Pancreas (tissue), 10 donors: Measurements from ENCODE around the gene PRRX2. TPM values are rescaled to one million over a fixed set of nuclear protein-coding genes. Genes with fewer than 3 reads are reported as not detected.

Source experiments
- ATAC-seq, 4 donors: fragments of 200-7000 bp; cut with Tn5 transposase; one replicate each; pipeline versions ENCODE4 v1.8.0 to v1.9.1; 2020; ENCODE audit warnings: mild to moderate bottlenecking in 4 of 4, moderate library complexity in 4 of 4
- DNase-seq, 6 donors: peaks; one replicate each; pipeline ENCODE4 v3.0.0-alpha.2; 2020
- FAIRE-seq: peaks from 2 replicates; lab custom pipeline; 2012; peaks lifted over from hg19 to GRCh38; lab: Jason Lieb, UNC
- H3K27ac ChIP-seq, 4 donors: fragments of 200-600 bp; sonication (generic); 1 replicate in 3 of 4; 2 replicates in 1 of 4; pipeline versions ENCODE4 v1.5.0 to v1.8.0; 2020
- H3K27me3 ChIP-seq, 4 donors: fragments of 200-600 bp; one replicate each; pipeline ENCODE4 v1.8.0; 2021
- H3K36me3 ChIP-seq, 3 donors: fragments of 200-600 bp; sonication (generic) in 1 of 3; one replicate each; pipeline versions ENCODE4 v1.5.0 to v1.8.0; 2020 to 2021
- H3K4me1 ChIP-seq, 3 donors: fragments of 200-600 bp; one replicate each; pipeline ENCODE4 v1.8.0; 2021
- H3K4me3 ChIP-seq, 4 donors: fragments of 200-600 bp; sonication (generic) in 2 of 4; one replicate each; pipeline versions ENCODE4 v1.5.0 to v1.8.0; 2020 to 2021
- H3K9me3 ChIP-seq, 4 donors: fragments of 200-600 bp; one replicate each; pipeline ENCODE4 v1.8.0; 2021
- CTCF ChIP-seq, 4 donors: fragments of 200-600 bp; sonication (generic) in 3 of 4; IDR thresholded peaks; one replicate each; pipeline versions ENCODE4 v1.5.0 to v1.8.0; 2021; ENCODE audit warnings: antibody characterized with exemption in 4 of 4
- WGBS, 2 donors: extraction: QIAGEN DNeasy Blood & Tissue Kit; methylation state at CpG; one replicate each; pipeline ENCODE4 v1.1.7; 2013; 5-methylcytosine and 5-hydroxymethylcytosine counted together
- intact Hi-C, 3 donors: fragments of 100-400 bp; cut with DNase I; formaldehyde crosslinking; loops; one replicate each; pipeline versions ENCODE4 v1.11.1 to v1.14.2; 2022
- polyA plus RNA-seq, 2 donors: library from polyadenylated mRNA; stranded (reverse); fragments of 200-250 nt; gene quantifications; one replicate each; pipeline ENCODE4 v1.2.3, GENCODE V29; 2013
- total RNA-seq, 6 donors: library from RNA; stranded (reverse); fragmentation: NEBNext Ultra II Directional in 4 of 6; extraction: Animal tissue kit (Norgen Biotek cat#: 25700) in 4 of 6; gene quantifications; one replicate each; pipeline versions ENCODE4 v1.2.1 to v1.2.4, GENCODE V29; 2021 to 2023
- donor health status: healthy with polysubstance abuse.
- donor health status: DM: no; HTN: no; CAD: no; lungs with moderate emphysema.
- donor health status: DM: no; HTN: no; CAD: no.
- donor health status: control.
- donor health status: control.
- donor health status: Bipolar disorder and iron deficiency.
- donor health status: DM: yes; HTN: yes; CAD: no.
- donor health status: DM: no; HTN: no; CAD: no.
- donor health status: DM: no; HTN: no; CAD: no.
- donor health status: DM: yes; HTN: yes; CAD: no.

PRRX2 gene
- total and polyA plus RNA-seq, 8 donors, result 0.16 to 2.0 (median 0.64) TPM; not detected in 1

GRCh38 chr9:129630967-129631673, 34.3 kb upstream of the PRRX2 start:
- H3K27me3 ChIP-seq, result no peaks in the 10 kb centered on the region
- no peak for DNase-seq
- 73% methylated on average over 21 of the region's 21 CpGs for WGBS, 2 donors
- H3K9me3 ChIP-seq, result no peaks in the 10 kb centered on the region
- no peak overlapping the region for H3K27ac ChIP-seq
- no peak overlapping the region for H3K4me3 ChIP-seq
- peaks cover 7 to 31% (median 18%) of the 10 kb centered on the region in 3 donors for H3K36me3 ChIP-seq
- TF ChIP-seq CTCF (IDR thresholded peaks at IDR 0.05), result no peak
- intact Hi-C loops, result no loop called here
- H3K4me1 ChIP-seq, result peaks cover 5 to 17% (median 17%) of the 10 kb centered on the region in 3 donors
- no peak for ATAC-seq
- FAIRE-seq, result no peak

GRCh38 chr9:129631674-129632129, 33.7 kb upstream of the PRRX2 start:
- intact Hi-C loops, result no loop called here
- whole genome bisulfite sequencing, 2 donors, result 63 to 67% methylated on average over 19 of the region's 19 CpGs
- Histone ChIP-seq H3K4me3 (no peak overlapping the region), H3K36me3 (peaks cover 7 to 36% (median 23%) of the 10 kb centered on the region in 3 donors), H3K4me1 (peaks cover 5 to 17% (median 17%) of the 10 kb centered on the region in 3 donors), H3K27me3 (no peaks in the 10 kb centered on the region), H3K9me3 (no peaks in the 10 kb centered on the region), H3K27ac (no peak overlapping the region)
- no peak for FAIRE-seq
- no peak for DNase-seq
- ATAC-seq, result no peak
- no peak for TF ChIP-seq CTCF (IDR thresholded peaks at IDR 0.05)

- Histone ChIP-seq H3K27ac (no peak overlapping the region), H3K4me1 (peaks cover 5 to 16% (median 12%) of the 10 kb centered on the region in 3 donors), H3K27me3 (no peaks in the 10 kb centered on the region), H3K36me3 (peaks cover 7 to 44% (median 29%) of the 10 kb centered on the region in 3 donors), H3K9me3 (no peaks in the 10 kb centered on the region), H3K4me3 (no peak overlapping the region)
- no peak for TF ChIP-seq CTCF (IDR thresholded peaks at IDR 0.05)
- FAIRE-seq (no peak), DNase-seq (no peak), ATAC-seq (no peak)
- intact Hi-C loops, result no loop called here
- 80 to 83% methylated on average over 13 of the region's 13 CpGs for WGBS, 2 donors
Measured at GRCh38 chr9:129632460-129632859, 33.0 kb upstream of the PRRX2 start.

GRCh38 chr9:129633207-129633606, 32.2 kb upstream of the PRRX2 start:
- FAIRE-seq (no peak), ATAC-seq (no peak), DNase-seq (no peak)
- intact Hi-C loops, result no loop called here
- WGBS, 2 donors, result 79 to 87% methylated on average over 4 of the region's 4 CpGs
- peaks cover 2 to 9% (median 5%) of the 10 kb centered on the region in 3 donors for H3K4me1 ChIP-seq
- H3K9me3 ChIP-seq, result no peaks in the 10 kb centered on the region
- H3K27ac ChIP-seq, result no peak overlapping the region
- no peak for TF ChIP-seq CTCF (IDR thresholded peaks at IDR 0.05)
- no peaks in the 10 kb centered on the region for H3K27me3 ChIP-seq
- H3K36me3 ChIP-seq, result peaks cover 7 to 51% (median 36%) of the 10 kb centered on the region in 3 donors
- no peak overlapping the region for H3K4me3 ChIP-seq

- ATAC-seq (no peak), DNase-seq (no peak), FAIRE-seq (no peak)
- Histone ChIP-seq H3K27ac (no peak overlapping the region), H3K9me3 (no peaks in the 10 kb centered on the region), H3K4me3 (no peak overlapping the region), H3K27me3 (no peaks in the 10 kb centered on the region), H3K36me3 (peaks cover 7 to 58% (median 38%) of the 10 kb centered on the region in 3 donors), H3K4me1 (peaks cover 0 to 7% (median 0%) of the 10 kb centered on the region in 3 donors)
- no peak for TF ChIP-seq CTCF (IDR thresholded peaks at IDR 0.05)
- intact Hi-C loops, result no loop called here
- WGBS, 2 donors, result 77 to 81% methylated on average over 13 of the region's 13 CpGs
Measured at GRCh38 chr9:129633848-129634247, 31.6 kb upstream of the PRRX2 start.
